ENCODE data around the gene MS4A8. TPM values are rescaled to one million over a fixed set of nuclear protein-coding genes. Genes with fewer than 3 reads are reported as not detected.
"Not testable (repeated sequence)": the region's sequence is repeated elsewhere in the genome, so short reads cannot be mapped to it uniquely, and the experiment has no call there.

Gene MS4A8
- total RNA-seq, 1 donor from 2014 or later = not detected

DNA sequence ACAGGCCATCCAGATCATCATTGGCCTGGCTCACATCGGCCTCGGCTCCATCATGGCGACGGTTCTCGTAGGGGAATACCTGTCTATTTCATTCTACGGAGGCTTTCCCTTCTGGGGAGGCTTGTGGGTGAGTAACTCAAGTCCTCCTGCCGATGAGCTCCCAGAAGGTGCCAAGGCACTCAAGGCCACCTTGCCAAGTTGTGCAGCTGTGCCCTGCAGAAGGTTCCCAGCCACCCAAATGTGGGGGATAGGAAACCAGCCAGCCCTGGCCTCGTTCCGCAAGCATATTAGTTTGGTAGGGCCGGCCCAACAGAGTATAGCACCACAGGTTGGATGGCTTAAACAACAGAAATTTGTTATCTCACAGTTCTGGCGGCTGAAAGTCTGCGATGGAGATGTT is 4.0 kb downstream of the MS4A8 start:
- TF ChIP-seq, protein P1, sequence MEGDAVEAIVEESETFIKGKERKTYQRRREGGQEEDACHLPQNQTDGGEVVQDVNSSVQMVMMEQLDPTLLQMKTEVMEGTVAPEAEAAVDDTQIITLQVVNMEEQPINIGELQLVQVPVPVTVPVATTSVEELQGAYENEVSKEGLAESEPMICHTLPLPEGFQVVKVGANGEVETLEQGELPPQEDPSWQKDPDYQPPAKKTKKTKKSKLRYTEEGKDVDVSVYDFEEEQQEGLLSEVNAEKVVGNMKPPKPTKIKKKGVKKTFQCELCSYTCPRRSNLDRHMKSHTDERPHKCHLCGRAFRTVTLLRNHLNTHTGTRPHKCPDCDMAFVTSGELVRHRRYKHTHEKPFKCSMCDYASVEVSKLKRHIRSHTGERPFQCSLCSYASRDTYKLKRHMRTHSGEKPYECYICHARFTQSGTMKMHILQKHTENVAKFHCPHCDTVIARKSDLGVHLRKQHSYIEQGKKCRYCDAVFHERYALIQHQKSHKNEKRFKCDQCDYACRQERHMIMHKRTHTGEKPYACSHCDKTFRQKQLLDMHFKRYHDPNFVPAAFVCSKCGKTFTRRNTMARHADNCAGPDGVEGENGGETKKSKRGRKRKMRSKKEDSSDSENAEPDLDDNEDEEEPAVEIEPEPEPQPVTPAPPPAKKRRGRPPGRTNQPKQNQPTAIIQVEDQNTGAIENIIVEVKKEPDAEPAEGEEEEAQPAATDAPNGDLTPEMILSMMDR (IDR thresholded peaks at IDR 0.05; ENCODE audit: insufficient read depth, low read length, poor library complexity, severe bottlenecking) = no peak
- Histone ChIP-seq H3K27me3 (ENCODE audit: control insufficient read depth, insufficient read depth, low read length) (no peaks in the 10 kb centered on the region), H3K4me3 (ENCODE audit: low read depth, low read length) (no peak overlapping the region), H3K36me3 (ENCODE audit: control insufficient read depth, insufficient read depth, low read length) (no peaks in the 10 kb centered on the region)
- no peak for DNase-seq (ENCODE audit: low read depth)

DNA sequence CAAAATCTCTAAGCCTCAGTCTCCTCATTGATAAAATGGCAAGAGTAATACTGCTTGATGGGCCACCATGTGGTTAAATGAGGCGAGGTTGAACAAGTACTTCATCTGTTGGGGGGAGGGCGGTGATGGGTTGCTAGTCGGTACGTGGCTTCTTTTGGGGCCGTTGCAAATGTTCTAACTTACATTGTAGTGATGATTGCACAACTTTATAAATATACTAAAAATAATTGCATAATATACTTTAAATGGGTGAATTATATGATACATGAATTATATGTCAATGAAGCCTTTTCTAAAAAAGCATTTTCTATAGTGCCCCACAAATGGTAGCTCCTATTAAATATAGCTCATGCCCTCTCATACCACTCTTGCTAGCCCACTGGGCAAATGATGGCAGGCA is 6.5 kb downstream of the MS4A8 start:
- no peak for DNase-seq (ENCODE audit: low read depth)
- no peak overlapping the region for H3K4me3 ChIP-seq (ENCODE audit: low read depth, low read length)
- no peaks in the 10 kb centered on the region for H3K36me3 ChIP-seq (ENCODE audit: control insufficient read depth, insufficient read depth, low read length)
- TF ChIP-seq, protein P1 (IDR thresholded peaks at IDR 0.05; ENCODE audit: insufficient read depth, low read length, poor library complexity, severe bottlenecking) = no peak
- H3K27me3 ChIP-seq (ENCODE audit: control insufficient read depth, insufficient read depth, low read length) = no peaks in the 10 kb centered on the region

DNA sequence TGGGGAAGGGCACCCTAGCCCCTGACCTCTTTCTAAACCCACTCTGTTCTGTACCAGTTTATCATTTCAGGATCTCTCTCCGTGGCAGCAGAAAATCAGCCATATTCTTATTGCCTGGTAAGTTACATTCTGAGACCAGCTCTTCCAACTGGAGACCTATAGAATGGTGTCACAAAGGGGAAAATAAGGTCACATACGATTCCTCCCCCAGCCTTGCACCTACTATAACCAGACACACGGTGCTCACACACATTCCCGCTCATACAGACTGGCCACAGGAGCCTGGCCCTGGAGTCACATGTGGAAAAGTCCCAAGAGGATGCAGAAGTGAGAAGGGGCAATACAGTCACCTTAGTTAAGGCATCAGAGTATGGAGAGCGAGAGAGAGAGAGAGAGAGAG is 7.5 kb downstream of the MS4A8 start:
- Histone ChIP-seq H3K36me3 (ENCODE audit: control insufficient read depth, insufficient read depth, low read length) (no peaks in the 10 kb centered on the region), H3K4me3 (ENCODE audit: low read depth, low read length) (no peak overlapping the region), H3K27me3 (ENCODE audit: control insufficient read depth, insufficient read depth, low read length) (no peaks in the 10 kb centered on the region)
- TF ChIP-seq, protein P1 (IDR thresholded peaks at IDR 0.05; ENCODE audit: insufficient read depth, low read length, poor library complexity, severe bottlenecking) = no peak
- no peak for DNase-seq (ENCODE audit: low read depth)

DNA sequence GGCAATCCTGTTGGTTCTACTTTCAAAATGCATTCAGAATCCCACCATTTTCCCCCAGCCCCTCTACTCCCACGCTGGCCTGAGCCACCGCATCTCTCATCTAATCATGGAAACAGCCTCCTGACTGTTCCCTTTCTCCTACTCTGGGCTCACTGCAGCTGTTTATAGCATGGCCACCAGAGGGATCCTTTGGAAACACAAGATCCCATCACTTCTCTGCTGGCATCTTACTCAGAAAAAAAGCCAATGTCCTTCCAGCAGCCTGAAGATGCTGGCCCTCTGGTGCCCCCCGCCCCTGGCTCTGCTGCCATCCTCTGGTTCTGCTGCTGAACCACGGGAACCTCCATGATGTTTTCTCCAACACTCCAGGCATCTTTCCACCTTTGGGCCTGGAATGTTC is 11.1 kb downstream of the MS4A8 start:
- no peaks in the 10 kb centered on the region for H3K27me3 ChIP-seq (ENCODE audit: control insufficient read depth, insufficient read depth, low read length)
- no peaks in the 10 kb centered on the region for H3K36me3 ChIP-seq (ENCODE audit: control insufficient read depth, insufficient read depth, low read length)
- H3K4me3 ChIP-seq (ENCODE audit: low read depth, low read length) = no peak overlapping the region
- TF ChIP-seq, protein P1 (IDR thresholded peaks at IDR 0.05; ENCODE audit: insufficient read depth, low read length, poor library complexity, severe bottlenecking) = no peak
- no peak for DNase-seq (ENCODE audit: low read depth)

DNA sequence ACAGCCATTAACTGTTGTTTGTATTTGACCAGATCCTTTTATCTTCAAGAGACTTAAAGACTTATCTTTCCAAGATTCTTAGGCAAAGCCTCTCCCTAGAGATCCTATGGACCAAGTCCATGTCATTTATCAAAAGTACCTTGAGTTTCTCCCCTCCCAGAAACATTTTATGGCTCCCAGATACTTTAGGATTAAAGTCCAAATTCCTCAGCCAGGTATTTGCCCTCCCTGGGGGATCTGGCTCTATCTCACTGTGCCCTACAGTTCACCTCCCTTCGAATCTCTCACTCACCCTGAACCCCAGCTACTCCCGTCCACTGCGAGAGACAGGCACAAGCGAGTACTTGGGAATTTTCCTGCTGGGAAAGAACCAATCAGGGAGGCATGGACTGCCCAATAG is 11.9 kb downstream of the MS4A8 start:
- Histone ChIP-seq H3K27me3 (ENCODE audit: control insufficient read depth, insufficient read depth, low read length) (no peaks in the 10 kb centered on the region), H3K36me3 (ENCODE audit: control insufficient read depth, insufficient read depth, low read length) (no peaks in the 10 kb centered on the region), H3K4me3 (ENCODE audit: low read depth, low read length) (no peak overlapping the region)
- TF ChIP-seq, protein P1 (IDR thresholded peaks at IDR 0.05; ENCODE audit: insufficient read depth, low read length, poor library complexity, severe bottlenecking) = no peak
- no peak for DNase-seq (ENCODE audit: low read depth)

DNA sequence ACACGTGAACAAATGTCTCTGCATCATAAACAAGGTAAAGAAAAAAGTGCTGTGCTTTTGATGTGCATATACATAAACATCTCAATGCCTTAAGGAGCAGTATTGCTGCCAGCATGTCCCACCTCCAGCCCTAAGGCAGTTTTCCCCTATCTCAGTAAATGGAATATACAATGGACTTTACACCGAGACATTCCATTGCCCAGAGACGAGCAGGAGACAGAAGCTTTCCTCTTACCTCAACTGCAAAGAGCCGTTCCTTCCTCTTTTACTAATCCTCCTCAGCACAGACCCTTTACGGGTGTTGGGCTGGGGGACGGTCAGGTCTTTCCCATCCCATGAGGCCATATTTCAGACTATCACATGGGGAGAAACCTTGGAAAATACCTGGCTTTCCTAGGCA is 14.0 kb downstream of the MS4A8 start:
- not testable (repeated sequence) for DNase-seq (ENCODE audit: low read depth); H3K4me3 ChIP-seq (ENCODE audit: low read depth, low read length); H3K27me3 ChIP-seq (ENCODE audit: control insufficient read depth, insufficient read depth, low read length); H3K36me3 ChIP-seq (ENCODE audit: control insufficient read depth, insufficient read depth, low read length)

Data from kidney epithelial cell (primary cell).